Nephron progenitor cell (in vitro differentiated cells): Measurements from ENCODE around the gene CLPTM1L.

Experiments
- DNase-seq: peaks from one replicate; pipeline ENCODE4 v3.0.0; 2021
- H3K27ac Mint-ChIP-seq: 2 replicates; pipeline ENCODE4 v1.8.0; 2021; ENCODE audit warnings: mild to moderate bottlenecking, moderate library complexity, mixed read lengths
- H3K27me3 Mint-ChIP-seq: 2 replicates; pipeline ENCODE4 v1.8.0; 2021; ENCODE audit warnings: mild to moderate bottlenecking, low read depth, mixed read lengths; ENCODE audit not compliant: poor library complexity
- H3K36me3 Mint-ChIP-seq: 2 replicates; pipeline ENCODE4 v1.8.0; 2021; ENCODE audit warnings: low read depth, mixed read lengths
- H3K4me1 Mint-ChIP-seq: 2 replicates; pipeline ENCODE4 v1.8.0; 2021; ENCODE audit warnings: mixed read lengths
- H3K4me3 Mint-ChIP-seq: 2 replicates; pipeline ENCODE4 v1.8.0; 2021; ENCODE audit warnings: mild to moderate bottlenecking, moderate library complexity, mixed read lengths
- H3K9me3 Mint-ChIP-seq: 2 replicates; pipeline ENCODE4 v1.8.0; 2021; ENCODE audit warnings: mild to moderate bottlenecking, moderate library complexity, mixed read lengths
- CTCF ChIP-seq: fragments of 200-600 bp; sonication (generic); IDR thresholded peaks from 2 replicates; pipeline ENCODE4 v1.5.0; 2021; ENCODE audit warnings: antibody characterized with exemption

CLPTM1L gene

GRCh38 chr5:1344975-1345838 lies at the start of gene CLPTM1L:
CLPTM1L (minus strand) TSS chr5:1345099; CDS start chr5:1344841, 258 bp downstream.
- H3K36me3 Mint-ChIP-seq: peaks cover 21% of the 10 kb centered on the region
- DNase-seq: peak; percentile 87
- H3K9me3 Mint-ChIP-seq: no peaks in the 10 kb centered on the region
- H3K27ac Mint-ChIP-seq: peak within 1 kb of the TSS; percentile 64
- H3K4me1 Mint-ChIP-seq: peaks cover 29% of the 10 kb centered on the region
- TF ChIP-seq CTCF: no peak
- H3K27me3 Mint-ChIP-seq: peaks cover 11% of the 10 kb centered on the region
- H3K4me3 Mint-ChIP-seq: peak within 1 kb of the TSS; percentile 94

GRCh38 chr5:1393571-1394501 lies 48.9 kb upstream of the CLPTM1L start:
- peaks cover 5% of the 10 kb centered on the region for H3K4me1 Mint-ChIP-seq
- no peak for TF ChIP-seq CTCF
- H3K27me3 Mint-ChIP-seq: peaks cover 85% of the 10 kb centered on the region
- H3K9me3 Mint-ChIP-seq: peaks cover 12% of the 10 kb centered on the region
- H3K36me3 Mint-ChIP-seq: no peaks in the 10 kb centered on the region
- H3K27ac Mint-ChIP-seq: no peak overlapping the region
- no peak for DNase-seq
- no peak overlapping the region for H3K4me3 Mint-ChIP-seq

GRCh38 chr5:1392801-1393565 lies 48.1 kb upstream of the CLPTM1L start:
- no peak overlapping the region for H3K4me3 Mint-ChIP-seq
- H3K36me3 Mint-ChIP-seq: no peaks in the 10 kb centered on the region
- peaks cover 5% of the 10 kb centered on the region for H3K4me1 Mint-ChIP-seq
- H3K27me3 Mint-ChIP-seq: peaks cover 86% of the 10 kb centered on the region
- peaks cover 11% of the 10 kb centered on the region for H3K9me3 Mint-ChIP-seq
- no peak for DNase-seq
- H3K27ac Mint-ChIP-seq: no peak overlapping the region
- TF ChIP-seq CTCF: no peak

- TF ChIP-seq CTCF: no peak
- H3K27me3 Mint-ChIP-seq: peaks cover 86% of the 10 kb centered on the region
- H3K4me1 Mint-ChIP-seq: peaks cover 5% of the 10 kb centered on the region
- H3K36me3 Mint-ChIP-seq: no peaks in the 10 kb centered on the region
- H3K27ac Mint-ChIP-seq: no peak overlapping the region
- no peak for DNase-seq
- no peak overlapping the region for H3K4me3 Mint-ChIP-seq
- H3K9me3 Mint-ChIP-seq: peaks cover 6% of the 10 kb centered on the region
Measured at GRCh38 chr5:1392261-1392660, 47.4 kb upstream of the CLPTM1L start.

- Mint-ChIP-seq H3K27ac (no peak overlapping the region), H3K27me3 (peaks cover 86% of the 10 kb centered on the region), H3K36me3 (no peaks in the 10 kb centered on the region), H3K9me3 (peaks cover 6% of the 10 kb centered on the region), H3K4me3 (no peak overlapping the region), H3K4me1 (peaks cover 10% of the 10 kb centered on the region)
- TF ChIP-seq CTCF: no peak
- no peak for DNase-seq
Measured at GRCh38 chr5:1391691-1392090, 46.8 kb upstream of the CLPTM1L start.
